Neural progenitor cell (in vitro differentiated cells): Measurements from ENCODE around the gene COA3. TPM values are rescaled to one million over a fixed set of nuclear protein-coding genes. Genes with fewer than 3 reads are reported as not detected.

Experiments used
- DNase-seq: peaks from one replicate; pipeline ENCODE4 v3.0.0-alpha.2; 2016; ENCODE audit warnings: low spot score
- H2AFZ ChIP-seq: fragments of 200-600 bp; sonication (generic); replicated peaks from 2 replicates; pipeline ENCODE4 v1.6.1; 2016; ENCODE audit warnings: antibody characterized with exemption
- H3F3A ChIP-seq: fragments of 200-600 bp; sonication (generic); 2 replicates; pipeline ENCODE4 v1.6.1; 2016; ENCODE audit warnings: antibody characterized with exemption, low read depth
- H3K27ac ChIP-seq: fragments of 200-600 bp; sonication (generic); 2 replicates; pipeline ENCODE4 v1.5.1; 2016; ENCODE audit warnings: mild to moderate bottlenecking
- H3K27me3 ChIP-seq: fragments of 200-600 bp; sonication (generic); 2 replicates; pipeline ENCODE4 v1.6.1; 2016; ENCODE audit warnings: mild to moderate bottlenecking, moderate library complexity
- H3K36me3 ChIP-seq: fragments of 200-600 bp; sonication (generic); 2 replicates; pipeline ENCODE4 v1.5.1; 2016
- H3K4me1 ChIP-seq: fragments of 200-600 bp; sonication (generic); 2 replicates; pipeline ENCODE4 v1.6.1; 2016; ENCODE audit warnings: mixed run types
- H3K4me2 ChIP-seq: fragments of 200-600 bp; sonication (generic); 2 replicates; pipeline ENCODE4 v1.6.1; 2016
- H3K4me3 ChIP-seq: fragments of 200-600 bp; sonication (generic); 2 replicates; pipeline ENCODE4 v1.5.1; 2016
- H3K79me2 ChIP-seq: fragments of 200-600 bp; sonication (generic); 2 replicates; pipeline ENCODE4 v1.6.1; 2016; ENCODE audit warnings: low read depth
- H3K9ac ChIP-seq: fragments of 200-600 bp; sonication (generic); 2 replicates; pipeline ENCODE4 v1.6.1; 2016
- H3K9me3 ChIP-seq: fragments of 200-600 bp; sonication (generic); 2 replicates; pipeline ENCODE4 v1.5.1; 2016; ENCODE audit warnings: low read depth
- H4K20me1 ChIP-seq: fragments of 200-600 bp; sonication (generic); 2 replicates; pipeline ENCODE4 v1.6.1; 2016; ENCODE audit warnings: low read depth
- H3K27ac Mint-ChIP-seq: 3 replicates; pipeline ENCODE4 v1.8.0; 2021; ENCODE audit warnings: mixed read lengths
- H3K27me3 Mint-ChIP-seq: 2 replicates; pipeline ENCODE4 v1.8.0; 2022; ENCODE audit warnings: low read depth, mild to moderate bottlenecking, inconsistent platforms, moderate library complexity, mixed read lengths; ENCODE audit not compliant: insufficient read depth
- H3K36me3 Mint-ChIP-seq: 3 replicates; pipeline ENCODE4 v1.8.0; 2021; ENCODE audit warnings: mixed read lengths
- H3K4me1 Mint-ChIP-seq: 3 replicates; pipeline ENCODE4 v1.8.0; 2021; ENCODE audit warnings: mixed read lengths
- H3K4me3 Mint-ChIP-seq: 3 replicates; pipeline ENCODE4 v1.8.0; 2021; ENCODE audit warnings: mild to moderate bottlenecking, moderate library complexity, mixed read lengths
- H3K9me3 Mint-ChIP-seq: 3 replicates; pipeline ENCODE4 v1.8.0; 2020; ENCODE audit warnings: mixed read lengths
- CTCF ChIP-seq: fragments of 200-600 bp; sonication (generic); IDR thresholded peaks from 2 replicates; pipeline ENCODE4 v1.5.1; 2017; ENCODE audit warnings: antibody characterized with exemption, mild to moderate bottlenecking
- EZH2 ChIP-seq: fragments of 200-600 bp; sonication (generic); IDR thresholded peaks from 2 replicates; pipeline ENCODE4 v1.6.1; 2017; ENCODE audit warnings: antibody characterized with exemption, mild to moderate bottlenecking, moderate library complexity
- EZH2phosphoT487 ChIP-seq: fragments of 200-600 bp; sonication (generic); IDR thresholded peaks from 2 replicates; pipeline ENCODE4 v1.6.1; 2017; ENCODE audit warnings: antibody characterized with exemption
- total RNA-seq: library from RNA; depleted of rRNA; stranded (reverse); fragments of >200 nt; gene quantifications from 2 replicates; pipeline ENCODE4 v1.2.3, GENCODE V29; 2015; ENCODE audit warnings: low replicate concordance

The COA3 gene
- total RNA-seq, 1 donor from 2014 or later: 61.2 TPM

- Mint-ChIP-seq H3K9me3 (no peaks in the 10 kb centered on the region), H3K36me3 (no peaks in the 10 kb centered on the region), H3K27me3 (no peaks in the 10 kb centered on the region), H3K4me3 (no peak overlapping the region), H3K4me1 (peaks cover 16% of the 10 kb centered on the region), H3K27ac (no peak overlapping the region)
- H4K20me1 ChIP-seq: no peaks in the 10 kb centered on the region
- H2AFZ ChIP-seq: no peak overlapping the region
- no peaks in the 10 kb centered on the region for H3K79me2 ChIP-seq
- H3K9me3 ChIP-seq: no peaks in the 10 kb centered on the region
- H3F3A ChIP-seq: no peaks in the 10 kb centered on the region
- DNase-seq: no peak
- no peak overlapping the region for H3K27ac ChIP-seq
- no peaks in the 10 kb centered on the region for H3K36me3 ChIP-seq
- H3K4me2 ChIP-seq: no peak overlapping the region
- H3K27me3 ChIP-seq: peaks cover 18% of the 10 kb centered on the region
- H3K9ac ChIP-seq: no peak overlapping the region
- no peak for TF ChIP-seq CTCF
- TF ChIP-seq EZH2phosphoT487: no peak
- TF ChIP-seq EZH2: no peak
- H3K4me3 ChIP-seq: no peak overlapping the region
- H3K4me1 ChIP-seq: no peaks in the 10 kb centered on the region
Observed at GRCh38 chr17:42806249-42806648, 7.7 kb upstream of the COA3 start.

GRCh38 chr17:42804918-42805367 lies 6.4 kb upstream of the COA3 start:
- no peak overlapping the region for H3K4me3 Mint-ChIP-seq
- Histone ChIP-seq H2AFZ (no peak overlapping the region), H3K27me3 (peaks cover 25% of the 10 kb centered on the region), H3K9ac (no peak overlapping the region), H3K4me1 (no peaks in the 10 kb centered on the region), H3F3A (no peaks in the 10 kb centered on the region), H3K4me3 (no peak overlapping the region), H4K20me1 (no peaks in the 10 kb centered on the region), H3K27ac (no peak overlapping the region), H3K9me3 (no peaks in the 10 kb centered on the region), H3K36me3 (no peaks in the 10 kb centered on the region), H3K4me2 (no peak overlapping the region), H3K79me2 (no peaks in the 10 kb centered on the region)
- no peaks in the 10 kb centered on the region for H3K36me3 Mint-ChIP-seq
- H3K27me3 Mint-ChIP-seq: peaks cover 2% of the 10 kb centered on the region
- no peaks in the 10 kb centered on the region for H3K9me3 Mint-ChIP-seq
- peaks cover 16% of the 10 kb centered on the region for H3K4me1 Mint-ChIP-seq
- TF ChIP-seq CTCF (no peak), EZH2phosphoT487 (no peak), EZH2 (no peak)
- DNase-seq: no peak
- H3K27ac Mint-ChIP-seq: no peak overlapping the region

GRCh38 chr17:42803074-42803883 lies 4.8 kb upstream of the COA3 start:
- no peak overlapping the region for H3K4me3 ChIP-seq
- Mint-ChIP-seq H3K36me3 (peaks cover 2% of the 10 kb centered on the region), H3K4me3 (peak overlapping the region; percentile 42), H3K9me3 (peaks cover 3% of the 10 kb centered on the region), H3K27me3 (peaks cover 12% of the 10 kb centered on the region), H3K4me1 (peaks cover 22% of the 10 kb centered on the region), H3K27ac (peak overlapping the region; percentile 80)
- H3K27ac ChIP-seq: no peak overlapping the region
- H4K20me1 ChIP-seq: no peaks in the 10 kb centered on the region
- no peaks in the 10 kb centered on the region for H3F3A ChIP-seq
- TF ChIP-seq CTCF (no peak), EZH2 (no peak), EZH2phosphoT487 (no peak)
- no peak overlapping the region for H3K9ac ChIP-seq
- peaks cover 34% of the 10 kb centered on the region for H3K27me3 ChIP-seq
- H2AFZ ChIP-seq: no peak overlapping the region
- no peak overlapping the region for H3K4me2 ChIP-seq
- H3K79me2 ChIP-seq: peaks cover 1% of the 10 kb centered on the region
- no peak for DNase-seq
- no peaks in the 10 kb centered on the region for H3K9me3 ChIP-seq
- H3K4me1 ChIP-seq: no peaks in the 10 kb centered on the region
- H3K36me3 ChIP-seq: no peaks in the 10 kb centered on the region
